SK-N-MC (cell line): ENCODE measurements around the gene ISM1.

ENCODE experiments used
- EZH2 ChIP-seq: fragments of 200-600 bp; sonication (generic); IDR thresholded peaks from one replicate; pipeline ENCODE4 v1.6.1; 2017; ENCODE audit warnings: antibody characterized with exemption
- FOXP2 ChIP-seq: optimal IDR thresholded peaks from 2 replicates; pipeline ENCODE3; 2011; ENCODE audit warnings: mild to moderate bottlenecking, moderate library complexity; ENCODE audit not compliant: insufficient read depth; ENCODE audit errors: extremely low read length, control extremely low read depth
- POLR2AphosphoS5 ChIP-seq: IDR thresholded peaks from 2 replicates; pipeline ENCODE4 v1.6.1; 2012; ENCODE audit warnings: mild to moderate bottlenecking, low read depth, low read length, borderline replicate concordance

DNA sequence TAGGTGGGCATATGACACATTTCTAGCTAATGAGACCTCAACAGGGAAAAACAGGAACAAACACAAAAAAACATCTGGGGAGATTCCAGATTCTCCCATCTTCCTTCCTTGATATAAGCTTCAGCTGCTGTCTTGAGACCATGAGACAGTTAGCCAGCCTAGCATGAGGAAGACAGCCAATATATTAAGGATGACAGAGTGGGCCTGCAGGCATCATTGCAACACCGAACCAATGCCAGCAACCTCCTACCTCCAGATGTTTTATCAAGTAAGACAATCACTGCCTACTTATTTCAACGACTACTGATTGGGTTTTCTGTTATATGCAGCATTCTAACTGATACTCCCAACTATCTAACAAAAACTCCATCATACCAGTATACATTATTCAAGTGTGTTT is 119.0 kb downstream of the ISM1 start:
- no peak for TF ChIP-seq EZH2
- no peak for TF ChIP-seq POLR2AphosphoS5
- no peak for TF ChIP-seq FOXP2
